ENCODE results near the gene TRAP1.

- TF ChIP-seq CTCF (IDR thresholded peaks at IDR 0.05), result no peak
- no peak for TF ChIP-seq POLR2A (IDR thresholded peaks at IDR 0.05)
- TF ChIP-seq POLR2AphosphoS5 (IDR thresholded peaks at IDR 0.05), result no peak
- no peak for TF ChIP-seq EP300 (IDR thresholded peaks at IDR 0.05)
Measured at GRCh38 chr16:3681206-3681605, 36.1 kb downstream of the TRAP1 start.

All from stomach (tissue), 4 donors.